ENCODE results near the gene CARMIL3. TPM values are rescaled to one million over a fixed set of nuclear protein-coding genes. Genes with fewer than 3 reads are reported as not detected.
"Not testable (repeated sequence)": the region's sequence is repeated elsewhere in the genome, so short reads cannot be mapped to it uniquely, and the experiment has no call there.

The CARMIL3 gene
- total RNA-seq (2012; rRNA removed) (under 0.01 TPM in 1 of 2 replicates, not detected in the other), polyA plus RNA-seq (2012; rRNA removed) (0.03 TPM in 1 of 2 replicates, not detected in the other), Bru-seq, nascent RNA (not detected), BruChase-seq, experiment 1, labeled RNA remaining after a 6-hour chase (not detected), BruChase-seq, experiment 2, labeled RNA remaining after a 2-hour chase (not detected)
- polyA plus RNA-seq (2012; cell fraction: cytosol; rRNA removed) = 0.01 TPM in 1 of 2 replicates, not detected in the other
- polyA plus RNA-seq (2012; cell fraction: nucleus; rRNA removed; ENCODE audit: low replicate concordance) = 0.10 and 0.23 TPM in 2 replicates
- long read RNA-seq = 0 reads

GRCh38 chr14:24051789-24052655, at the start of gene CARMIL3:
Gene CARMIL3 (plus strand): TSS chr14:24052009. CDS start chr14:24052154, 145 bp downstream.
- H3K27ac ChIP-seq (ENCODE audit: insufficient read depth, low read length) = no peak within 1 kb of the TSS
- H3K4ac ChIP-seq (ENCODE audit: low read depth, low read length) = no peak within 1 kb of the TSS; the same call in 1 of the 2 replicates
- no peak within 1 kb of the TSS for H4K5ac ChIP-seq (ENCODE audit: low read depth, low read length)
- peaks cover 5% of the 10 kb centered on the region; the same call in 1 of the 2 replicates for H3K4me1 ChIP-seq (ENCODE audit: control insufficient read depth, insufficient read depth, low read length)
- in situ Hi-C loops (cut with MboI; ENCODE audit: low sequenced_read_pairs) (no loop called here), intact Hi-C loops (cut with micrococcal nuclease) (loop anchor here (1.0 kb wide), 1 partner anchor 38 kb away; no protein-coding TSS in a partner anchor), dilution Hi-C loops (cut with HindIII; ENCODE audit: low sequenced_read_pairs, unreplicated experiment) (no loop called here)
- H2BK5ac ChIP-seq (ENCODE audit: low read depth, low read length, poor library complexity, severe bottlenecking) = no peak within 1 kb of the TSS
- no peak within 1 kb of the TSS for H2BK20ac ChIP-seq (ENCODE audit: low read depth, low read length)
- no peak within 1 kb of the TSS for H2BK120ac ChIP-seq (ENCODE audit: low read depth, low read length)
- H3K14ac ChIP-seq (replicated peaks; ENCODE audit: low read depth, low read length) = no peak within 1 kb of the TSS
- POLR2A ChIA-PET (ENCODE audit: unreplicated experiment) = no interaction called here
- no peak within 1 kb of the TSS for H4K91ac ChIP-seq (ENCODE audit: insufficient read depth, low read depth, low read length)
- H3K56ac ChIP-seq (ENCODE audit: extremely low read depth, insufficient read depth, low read length) = no peak within 1 kb of the TSS
- no TSS peak for BruUV-seq (replicated peaks)
- H2AK9ac ChIP-seq (replicated peaks; ENCODE audit: low read depth, low read length, poor library complexity) = no peak within 1 kb of the TSS
- 3% methylated on average over 56 of the region's 92 CpGs; no CpG with 5 or more reads in 1 of the 2 experiments for WGBS, 2 experiments (ENCODE audit: extremely low coverage in 2 of 2, insufficient read length in 1 of 2)
- no peak within 1 kb of the TSS for H2BK15ac ChIP-seq (ENCODE audit: low read depth, low read length)
- peak; percentile 85 for TF ChIP-seq MAZ (IDR thresholded peaks at IDR 0.05; ENCODE audit: borderline replicate concordance, low read depth, low read length)
- no peak for TF ChIP-seq NFE2L2 (IDR thresholded peaks at IDR 0.05; ENCODE audit: low read depth, low read length)
- DNase-seq (peak; percentile 34), ATAC-seq (ENCODE audit: low read depth) (peak; percentile 96)
- H3K27me3 ChIP-seq (ENCODE audit: control insufficient read depth, insufficient read depth, low read length) = peaks cover 41% of the 10 kb centered on the region
- H2AFZ ChIP-seq (replicated peaks; ENCODE audit: low read length, poor library complexity) = peak within 1 kb of the TSS; percentile 94
- H4K8ac ChIP-seq (ENCODE audit: low read depth in 2 of 2, low read length in 2 of 2) = no peak within 1 kb of the TSS
- H3K18ac ChIP-seq (ENCODE audit: low read depth, low read length) = no peak within 1 kb of the TSS
- H3K23ac ChIP-seq (ENCODE audit: low read depth, low read length) = no peak within 1 kb of the TSS
- H2AK5ac ChIP-seq (ENCODE audit: low read depth, low read length) = no peak within 1 kb of the TSS
- H3K4me2 ChIP-seq (ENCODE audit: low read depth, low read length) = peak within 1 kb of the TSS; percentile 87
- CTCF ChIA-PET = interaction anchor here (1.5 kb wide), 1 partner anchor 57 kb away, joined by 4 read pairs; no protein-coding TSS in a partner anchor
- peak within 1 kb of the TSS; percentile 52 for H3K4me3 ChIP-seq (ENCODE audit: insufficient read depth, low read depth, low read length)
- H3K9ac ChIP-seq (ENCODE audit: low read depth, low read length) = peak within 1 kb of the TSS; percentile 32; the same call in 1 of the 2 replicates
- H3K36me3 ChIP-seq (ENCODE audit: control insufficient read depth, insufficient read depth, low read length) = no peaks in the 10 kb centered on the region
- H3K9me1 ChIP-seq (ENCODE audit: insufficient read depth, low read length) = 0 out of 2 replicates have a peak, but pooled peaks cover 3% of the 10 kb centered on the region
- no peaks in the 10 kb centered on the region for H3K79me1 ChIP-seq (ENCODE audit: low read depth in 1 of 2, low read length in 2 of 2)
- peaks cover 3% of the 10 kb centered on the region; the same call in 1 of the 2 replicates for H4K20me1 ChIP-seq (ENCODE audit: insufficient read depth, low read length)
- H3K9me3 ChIP-seq (ENCODE audit: control insufficient read depth, insufficient read depth, low read length) = no peaks in the 10 kb centered on the region

DNA sequence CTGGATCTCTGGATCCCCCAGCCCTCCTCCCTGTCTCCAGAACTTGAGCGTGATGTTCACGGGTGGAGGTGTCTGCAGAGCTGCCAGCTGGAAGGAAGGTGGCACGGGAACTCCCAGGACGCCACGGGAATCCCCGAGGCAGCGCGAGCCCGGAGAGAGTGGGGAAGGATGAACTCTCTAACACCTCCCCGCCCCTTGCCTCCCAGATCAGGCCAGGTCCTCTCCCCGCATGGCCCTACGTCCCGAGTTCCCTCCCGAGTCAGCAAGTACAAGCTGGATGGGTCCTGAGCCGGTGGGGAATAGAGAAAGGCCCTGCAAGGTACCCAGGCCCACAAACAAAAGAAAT, 45.4 kb upstream of the CARMIL3 start:
- H3K9me3 ChIP-seq (ENCODE audit: control insufficient read depth, insufficient read depth, low read length); H3K14ac ChIP-seq (replicated peaks; ENCODE audit: low read depth, low read length); BruUV-seq (replicated peaks); H4K5ac ChIP-seq (ENCODE audit: low read depth, low read length); H2BK15ac ChIP-seq (ENCODE audit: low read depth, low read length); H3K27me3 ChIP-seq (ENCODE audit: control insufficient read depth, insufficient read depth, low read length); DNase-seq; H2BK120ac ChIP-seq (ENCODE audit: low read depth, low read length); H2AFZ ChIP-seq (replicated peaks; ENCODE audit: low read length, poor library complexity); H2BK20ac ChIP-seq (ENCODE audit: low read depth, low read length); dilution Hi-C loops (cut with HindIII; ENCODE audit: low sequenced_read_pairs, unreplicated experiment); H2AK5ac ChIP-seq (ENCODE audit: low read depth, low read length); H3K18ac ChIP-seq (ENCODE audit: low read depth, low read length); H3K79me1 ChIP-seq (ENCODE audit: low read depth in 1 of 2, low read length in 2 of 2); H3K4ac ChIP-seq (ENCODE audit: low read depth, low read length); POLR2A ChIA-PET (ENCODE audit: unreplicated experiment); in situ Hi-C loops (cut with MboI; ENCODE audit: low sequenced_read_pairs); H2BK5ac ChIP-seq (ENCODE audit: low read depth, low read length, poor library complexity, severe bottlenecking); H4K91ac ChIP-seq (ENCODE audit: insufficient read depth, low read depth, low read length); H4K20me1 ChIP-seq (ENCODE audit: insufficient read depth, low read length); CTCF ChIA-PET; H3K23ac ChIP-seq (ENCODE audit: low read depth, low read length); H3K9me1 ChIP-seq (ENCODE audit: insufficient read depth, low read length); H3K36me3 ChIP-seq (ENCODE audit: control insufficient read depth, insufficient read depth, low read length); H3K56ac ChIP-seq (ENCODE audit: extremely low read depth, insufficient read depth, low read length); H3K4me1 ChIP-seq (ENCODE audit: control insufficient read depth, insufficient read depth, low read length); intact Hi-C loops (cut with micrococcal nuclease); H2AK9ac ChIP-seq (replicated peaks; ENCODE audit: low read depth, low read length, poor library complexity): not testable (repeated sequence)
- peak; percentile 55 for ATAC-seq (ENCODE audit: low read depth)
- H4K8ac ChIP-seq (ENCODE audit: low read depth in 2 of 2, low read length in 2 of 2) = peak overlapping the region in 1 of 2 experiments; percentile 25; a peak in 1 of 4 replicates
- WGBS, 2 experiments (ENCODE audit: extremely low coverage in 2 of 2, insufficient read length in 1 of 2) = no CpG with 5 or more reads among the region's 15 CpGs
- peak overlapping the region; percentile 77; the same call in 1 of the 2 replicates for H3K9ac ChIP-seq (ENCODE audit: low read depth, low read length)
- peak overlapping the region; percentile 56 for H3K27ac ChIP-seq (ENCODE audit: insufficient read depth, low read length)
- H3K4me2 ChIP-seq (ENCODE audit: low read depth, low read length) = peak overlapping the region; percentile 63
- peak overlapping the region; percentile 39 for H3K4me3 ChIP-seq (ENCODE audit: insufficient read depth, low read depth, low read length)

All from IMR-90 (cell line).